GM12878 (cell line): ENCODE measurements around the gene ICE2. TPM values are rescaled to one million over a fixed set of nuclear protein-coding genes. Genes with fewer than 3 reads are reported as not detected.

Experiments used
- ATF7 ChIP-seq: fragments of 450-650 bp; IDR thresholded peaks from 2 replicates; pipeline ENCODE4 v1.6.1; 2016; ENCODE audit warnings: low read depth, mild to moderate bottlenecking
- BACH1 ChIP-seq: fragments of 450-650 bp; IDR thresholded peaks from 2 replicates; pipeline ENCODE4 v1.6.1; 2017; ENCODE audit warnings: mild to moderate bottlenecking, borderline replicate concordance
- CBFB ChIP-seq: IDR thresholded peaks from 2 replicates; pipeline ENCODE4 v1.6.1; 2016; ENCODE audit warnings: antibody characterized with exemption, low read depth
- EED ChIP-seq: sonication (generic); IDR thresholded peaks from 2 replicates; pipeline ENCODE4 v1.6.1; 2016; ENCODE audit warnings: antibody characterized with exemption, low read depth
- JUNB ChIP-seq: IDR thresholded peaks from 2 replicates; pipeline ENCODE4 v1.6.1; 2016; ENCODE audit warnings: antibody characterized with exemption, mild to moderate bottlenecking
- KLF5 ChIP-seq: fragments of 450-650 bp; IDR thresholded peaks from 2 replicates; pipeline ENCODE4 v1.6.1; 2014; ENCODE audit warnings: mild to moderate bottlenecking; ENCODE audit not compliant: partially characterized antibody
- MEF2B ChIP-seq: fragments of 450-650 bp; IDR thresholded peaks from 2 replicates; pipeline ENCODE4 v1.6.1; 2018; ENCODE audit warnings: mild to moderate bottlenecking, moderate library complexity; ENCODE audit not compliant: partially characterized antibody, poor library complexity, severe bottlenecking
- NR2C1 ChIP-seq: fragments of 450-650 bp; IDR thresholded peaks from 2 replicates; pipeline ENCODE4 v1.6.1; 2017; ENCODE audit warnings: antibody characterized with exemption, mild to moderate bottlenecking, moderate library complexity
- PML ChIP-seq: IDR thresholded peaks from 2 replicates; pipeline ENCODE4 v1.6.1; 2012; ENCODE audit warnings: low read length, inconsistent platforms
- POLR2AphosphoS5 ChIP-seq: IDR thresholded peaks from 2 replicates; pipeline ENCODE4 v1.6.1; 2011; ENCODE audit warnings: mild to moderate bottlenecking, low read length, inconsistent platforms
- RBBP5 ChIP-seq: fragments of 200-600 bp; sonication (generic); conservative IDR thresholded peaks from 2 replicates; pipeline ENCODE4 v1.6.1; 2016
- RCOR1 ChIP-seq: conservative IDR thresholded peaks from 2 replicates; pipeline ENCODE4 v1.6.1; 2012; ENCODE audit warnings: low read depth, low read length, improper control_type of control experiment
- SP1 ChIP-seq: IDR thresholded peaks from one replicate; pipeline ENCODE4 v1.6.1; 2011; ENCODE audit warnings: low read depth, low read length
- ZNF207 ChIP-seq: fragments of 450-650 bp; IDR thresholded peaks from 2 replicates; pipeline ENCODE4 v1.6.1; 2014; ENCODE audit warnings: antibody characterized with exemption, mild to moderate bottlenecking, borderline replicate concordance
- polyA plus RNA-seq, 11 experiments: library from polyadenylated mRNA; depleted of rRNA in 4 of 11; unstranded in 6 of 11; stranded (reverse) in 5 of 11; fragments of >200 nt; fragmentation: Nextera tagmentation in 4 of 11; fragmentation: Illumina TruSeq in 1 of 11; extraction: Ambion mirVana in 4 of 11; extraction: Trizol in 1 of 11; gene quantifications; 1 replicate in 1 of 11; 2 replicates in 10 of 11; pipeline versions ENCODE4 v1.2.1 to v1.2.3, GENCODE V29; 2011 to 2016; ENCODE audit warnings: inconsistent platforms in 2 of 11, missing spikeins in 2 of 11, low read depth in 1 of 11
- total RNA-seq, 4 experiments: library from RNA; depleted of rRNA in 3 of 4; stranded (reverse); fragments of >200 nt in 3 of 4; fragmentation: Illumina TruSeq in 1 of 4; extraction: Trizol in 1 of 4; gene quantifications; 2 replicates each; pipeline versions ENCODE4 v1.2.1 to v1.2.3, GENCODE V29; 2013 to 2021
- TF ChIP-seq, protein P1 (sequence below): IDR thresholded peaks from 2 replicates; pipeline ENCODE4 v1.6.1; 2011; ENCODE audit warnings: low read depth, low read length, improper control_type of control experiment, borderline replicate concordance
- TF ChIP-seq, protein P2 (sequence below), 3 experiments: IDR thresholded peaks in 2 of 3; conservative IDR thresholded peaks in 1 of 3; 2 replicates each; pipeline ENCODE4 v1.5.1; 2011; ENCODE audit warnings: low read depth in 3 of 3, low read length in 3 of 3, mild to moderate bottlenecking in 3 of 3, control low read depth in 2 of 3, moderate library complexity in 2 of 3, inconsistent platforms in 1 of 3, mixed read lengths in 1 of 3; ENCODE audit not compliant: control insufficient read depth in 2 of 3, insufficient read depth in 1 of 3; ENCODE audit errors: extremely low read depth in 1 of 3
- TF ChIP-seq, protein P3 (sequence below): fragments of 150-350 bp; IDR thresholded peaks from 2 replicates; pipeline ENCODE4 v1.6.1; 2014; ENCODE audit warnings: mild to moderate bottlenecking, low read depth, low read length
- TF ChIP-seq, protein P4 (sequence below): fragments of 450-650 bp; IDR thresholded peaks from 2 replicates; pipeline ENCODE4 v1.6.1; 2016; ENCODE audit warnings: mild to moderate bottlenecking
- TF ChIP-seq, protein P5 (sequence below): IDR thresholded peaks from 2 replicates; pipeline ENCODE4 v1.6.1; 2012; ENCODE audit warnings: improper control_type of control experiment, low read depth, low read length; ENCODE audit not compliant: insufficient replicate concordance

The ICE2 gene
- total and polyA plus RNA-seq, 10 of the 15 experiments (the other 5 are each of a cell fraction or from before 2014, with no cell fraction given) = 14.2 to 62.0 (median 44.9) TPM

DNA sequence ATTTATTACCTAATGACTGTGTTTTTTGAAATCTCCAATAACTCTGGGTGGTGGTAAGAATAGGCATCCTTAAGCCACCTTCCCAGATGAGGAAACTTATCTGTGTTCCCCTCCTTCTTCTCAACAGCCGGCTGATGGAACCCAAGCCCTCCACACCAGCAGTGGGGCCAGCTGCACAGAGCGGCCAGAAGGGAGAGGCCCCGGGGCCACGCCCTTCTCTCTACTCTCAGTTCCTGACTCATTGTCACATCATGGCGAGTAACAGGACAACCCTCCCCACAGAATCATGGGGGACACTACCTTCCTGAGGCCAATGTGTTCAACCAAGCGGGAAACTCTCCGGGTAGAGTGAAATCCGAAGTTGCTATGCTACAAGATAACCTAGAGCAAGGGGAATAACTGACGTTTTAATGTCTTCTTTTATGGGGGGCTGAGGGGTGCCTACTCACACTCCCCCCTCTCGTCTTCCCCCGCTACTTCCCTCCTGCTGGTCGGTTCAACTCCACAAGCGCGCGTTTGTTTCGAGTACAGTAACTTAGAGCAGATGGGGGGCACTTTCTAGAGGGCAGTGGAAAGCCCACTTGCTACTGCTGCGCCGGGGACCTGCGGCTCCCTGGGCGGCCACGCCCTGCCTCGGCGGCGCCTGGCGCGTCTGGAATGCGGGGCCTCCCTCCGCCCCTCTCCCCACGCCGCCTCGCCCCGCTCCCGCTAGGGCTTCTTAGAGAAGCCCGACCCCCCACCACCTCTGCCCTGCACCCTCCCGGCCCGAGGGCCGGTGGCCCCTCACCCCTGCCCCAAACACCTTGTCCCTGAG, 81.8 kb downstream of the ICE2 start (continued):
- TF ChIP-seq, protein P1, sequence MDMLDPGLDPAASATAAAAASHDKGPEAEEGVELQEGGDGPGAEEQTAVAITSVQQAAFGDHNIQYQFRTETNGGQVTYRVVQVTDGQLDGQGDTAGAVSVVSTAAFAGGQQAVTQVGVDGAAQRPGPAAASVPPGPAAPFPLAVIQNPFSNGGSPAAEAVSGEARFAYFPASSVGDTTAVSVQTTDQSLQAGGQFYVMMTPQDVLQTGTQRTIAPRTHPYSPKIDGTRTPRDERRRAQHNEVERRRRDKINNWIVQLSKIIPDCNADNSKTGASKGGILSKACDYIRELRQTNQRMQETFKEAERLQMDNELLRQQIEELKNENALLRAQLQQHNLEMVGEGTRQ = no peak
- TF ChIP-seq CBFB (no peak), NR2C1 (no peak), RBBP5 (no peak), POLR2AphosphoS5 (no peak), KLF5 (peak; percentile 56), PML (peak; percentile 22; the same call in 1 of the 2 replicates), ATF7 (peak; percentile 84), EED (0 out of 2 replicates have a peak, but pooled peaks have one; percentile 22), MEF2B (no peak), ZNF207 (0 out of 2 replicates have a peak, but pooled peaks have one; percentile 20), BACH1 (no peak), SP1 (no peak), JUNB (0 out of 2 replicates have a peak, but pooled peaks have one; percentile 32), RCOR1 (0 out of 2 replicates have a peak, but pooled peaks have one; percentile 24)
- TF ChIP-seq, protein P2, sequence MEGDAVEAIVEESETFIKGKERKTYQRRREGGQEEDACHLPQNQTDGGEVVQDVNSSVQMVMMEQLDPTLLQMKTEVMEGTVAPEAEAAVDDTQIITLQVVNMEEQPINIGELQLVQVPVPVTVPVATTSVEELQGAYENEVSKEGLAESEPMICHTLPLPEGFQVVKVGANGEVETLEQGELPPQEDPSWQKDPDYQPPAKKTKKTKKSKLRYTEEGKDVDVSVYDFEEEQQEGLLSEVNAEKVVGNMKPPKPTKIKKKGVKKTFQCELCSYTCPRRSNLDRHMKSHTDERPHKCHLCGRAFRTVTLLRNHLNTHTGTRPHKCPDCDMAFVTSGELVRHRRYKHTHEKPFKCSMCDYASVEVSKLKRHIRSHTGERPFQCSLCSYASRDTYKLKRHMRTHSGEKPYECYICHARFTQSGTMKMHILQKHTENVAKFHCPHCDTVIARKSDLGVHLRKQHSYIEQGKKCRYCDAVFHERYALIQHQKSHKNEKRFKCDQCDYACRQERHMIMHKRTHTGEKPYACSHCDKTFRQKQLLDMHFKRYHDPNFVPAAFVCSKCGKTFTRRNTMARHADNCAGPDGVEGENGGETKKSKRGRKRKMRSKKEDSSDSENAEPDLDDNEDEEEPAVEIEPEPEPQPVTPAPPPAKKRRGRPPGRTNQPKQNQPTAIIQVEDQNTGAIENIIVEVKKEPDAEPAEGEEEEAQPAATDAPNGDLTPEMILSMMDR (IDR thresholded peaks at IDR 0.05 in 2 of 3, conservative IDR thresholded peaks at IDR 0.05 in 1 of 3; ENCODE audit: control insufficient read depth in 2 of 3, extremely low read depth in 1 of 3, insufficient read depth in 1 of 3, low read depth in 3 of 3, low read length in 3 of 3) = no peak
- TF ChIP-seq, protein P3, sequence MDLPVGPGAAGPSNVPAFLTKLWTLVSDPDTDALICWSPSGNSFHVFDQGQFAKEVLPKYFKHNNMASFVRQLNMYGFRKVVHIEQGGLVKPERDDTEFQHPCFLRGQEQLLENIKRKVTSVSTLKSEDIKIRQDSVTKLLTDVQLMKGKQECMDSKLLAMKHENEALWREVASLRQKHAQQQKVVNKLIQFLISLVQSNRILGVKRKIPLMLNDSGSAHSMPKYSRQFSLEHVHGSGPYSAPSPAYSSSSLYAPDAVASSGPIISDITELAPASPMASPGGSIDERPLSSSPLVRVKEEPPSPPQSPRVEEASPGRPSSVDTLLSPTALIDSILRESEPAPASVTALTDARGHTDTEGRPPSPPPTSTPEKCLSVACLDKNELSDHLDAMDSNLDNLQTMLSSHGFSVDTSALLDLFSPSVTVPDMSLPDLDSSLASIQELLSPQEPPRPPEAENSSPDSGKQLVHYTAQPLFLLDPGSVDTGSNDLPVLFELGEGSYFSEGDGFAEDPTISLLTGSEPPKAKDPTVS = no peak
- TF ChIP-seq, protein P4, sequence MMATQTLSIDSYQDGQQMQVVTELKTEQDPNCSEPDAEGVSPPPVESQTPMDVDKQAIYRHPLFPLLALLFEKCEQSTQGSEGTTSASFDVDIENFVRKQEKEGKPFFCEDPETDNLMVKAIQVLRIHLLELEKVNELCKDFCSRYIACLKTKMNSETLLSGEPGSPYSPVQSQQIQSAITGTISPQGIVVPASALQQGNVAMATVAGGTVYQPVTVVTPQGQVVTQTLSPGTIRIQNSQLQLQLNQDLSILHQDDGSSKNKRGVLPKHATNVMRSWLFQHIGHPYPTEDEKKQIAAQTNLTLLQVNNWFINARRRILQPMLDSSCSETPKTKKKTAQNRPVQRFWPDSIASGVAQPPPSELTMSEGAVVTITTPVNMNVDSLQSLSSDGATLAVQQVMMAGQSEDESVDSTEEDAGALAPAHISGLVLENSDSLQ = peak; percentile 27; the same call in 1 of the 2 replicates
- TF ChIP-seq, protein P5, sequence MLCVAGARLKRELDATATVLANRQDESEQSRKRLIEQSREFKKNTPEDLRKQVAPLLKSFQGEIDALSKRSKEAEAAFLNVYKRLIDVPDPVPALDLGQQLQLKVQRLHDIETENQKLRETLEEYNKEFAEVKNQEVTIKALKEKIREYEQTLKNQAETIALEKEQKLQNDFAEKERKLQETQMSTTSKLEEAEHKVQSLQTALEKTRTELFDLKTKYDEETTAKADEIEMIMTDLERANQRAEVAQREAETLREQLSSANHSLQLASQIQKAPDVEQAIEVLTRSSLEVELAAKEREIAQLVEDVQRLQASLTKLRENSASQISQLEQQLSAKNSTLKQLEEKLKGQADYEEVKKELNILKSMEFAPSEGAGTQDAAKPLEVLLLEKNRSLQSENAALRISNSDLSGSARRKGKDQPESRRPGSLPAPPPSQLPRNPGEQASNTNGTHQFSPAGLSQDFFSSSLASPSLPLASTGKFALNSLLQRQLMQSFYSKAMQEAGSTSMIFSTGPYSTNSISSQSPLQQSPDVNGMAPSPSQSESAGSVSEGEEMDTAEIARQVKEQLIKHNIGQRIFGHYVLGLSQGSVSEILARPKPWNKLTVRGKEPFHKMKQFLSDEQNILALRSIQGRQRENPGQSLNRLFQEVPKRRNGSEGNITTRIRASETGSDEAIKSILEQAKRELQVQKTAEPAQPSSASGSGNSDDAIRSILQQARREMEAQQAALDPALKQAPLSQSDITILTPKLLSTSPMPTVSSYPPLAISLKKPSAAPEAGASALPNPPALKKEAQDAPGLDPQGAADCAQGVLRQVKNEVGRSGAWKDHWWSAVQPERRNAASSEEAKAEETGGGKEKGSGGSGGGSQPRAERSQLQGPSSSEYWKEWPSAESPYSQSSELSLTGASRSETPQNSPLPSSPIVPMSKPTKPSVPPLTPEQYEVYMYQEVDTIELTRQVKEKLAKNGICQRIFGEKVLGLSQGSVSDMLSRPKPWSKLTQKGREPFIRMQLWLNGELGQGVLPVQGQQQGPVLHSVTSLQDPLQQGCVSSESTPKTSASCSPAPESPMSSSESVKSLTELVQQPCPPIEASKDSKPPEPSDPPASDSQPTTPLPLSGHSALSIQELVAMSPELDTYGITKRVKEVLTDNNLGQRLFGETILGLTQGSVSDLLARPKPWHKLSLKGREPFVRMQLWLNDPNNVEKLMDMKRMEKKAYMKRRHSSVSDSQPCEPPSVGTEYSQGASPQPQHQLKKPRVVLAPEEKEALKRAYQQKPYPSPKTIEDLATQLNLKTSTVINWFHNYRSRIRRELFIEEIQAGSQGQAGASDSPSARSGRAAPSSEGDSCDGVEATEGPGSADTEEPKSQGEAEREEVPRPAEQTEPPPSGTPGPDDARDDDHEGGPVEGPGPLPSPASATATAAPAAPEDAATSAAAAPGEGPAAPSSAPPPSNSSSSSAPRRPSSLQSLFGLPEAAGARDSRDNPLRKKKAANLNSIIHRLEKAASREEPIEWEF = no peak
